Measurements from ENCODE around the gene KCNE2. TPM values are rescaled to one million over a fixed set of nuclear protein-coding genes. Genes with fewer than 3 reads are reported as not detected.

KCNE2 gene
- total and polyA plus RNA-seq, 2 of the 8 experiments (the other 6 are each of a cell fraction or from before 2014, with no cell fraction given) = 0.09 to 0.37 TPM

GRCh38 chr21:34369741-34370140 is 5.9 kb downstream of the KCNE2 start:
- Histone ChIP-seq H3K56ac (replicated peaks; ENCODE audit: insufficient read length, low read depth, low read length) (no peak overlapping the region), H3K27ac (ENCODE audit: low read depth, low read length) (no peak overlapping the region), H4K8ac (ENCODE audit: extremely low read depth, insufficient read depth, low read length) (no peak overlapping the region), H4K5ac (ENCODE audit: insufficient read length, low read depth, low read length) (no peak overlapping the region), H2BK15ac (ENCODE audit: low read length) (no peak overlapping the region), H3K4me1 (replicated peaks in 1 of 4; ENCODE audit: control insufficient read depth in 3 of 4, insufficient read depth in 4 of 4, low read length in 3 of 4) (peaks cover 0 to 3% (median 0%) of the 10 kb centered on the region in 4 experiments; a peak in 3 of 7 replicates), H2AFZ (ENCODE audit: low read length) (no peak overlapping the region), H4K91ac (replicated peaks; ENCODE audit: insufficient read length, low read length) (no peak overlapping the region), H2BK5ac (ENCODE audit: low read depth, low read length) (no peak overlapping the region), H4K20me1 (replicated peaks in 1 of 2; ENCODE audit: control insufficient read depth in 1 of 2, insufficient read depth in 2 of 2, low read length in 2 of 2) (no peaks in the 10 kb centered on the region), H3K14ac (ENCODE audit: insufficient read length) (no peak overlapping the region), H3K9ac (replicated peaks in 1 of 4; ENCODE audit: extremely low read depth in 1 of 4, low read depth in 3 of 4, low read length in 3 of 4) (no peak overlapping the region), H3K18ac (ENCODE audit: extremely low read depth, low read length) (no peak overlapping the region), H2BK120ac (replicated peaks; ENCODE audit: low read depth, low read length) (no peak overlapping the region), H3K9me3 (ENCODE audit: insufficient read depth in 2 of 2, low read depth in 1 of 2, low read length in 1 of 2) (no peaks in the 10 kb centered on the region), H2BK20ac (ENCODE audit: low read length) (no peak overlapping the region), H3K79me2 (ENCODE audit: control insufficient read depth in 1 of 2, insufficient read depth in 2 of 2, low read length in 2 of 2) (no peaks in the 10 kb centered on the region), H3K4ac (replicated peaks; ENCODE audit: insufficient read length, low read depth, low read length) (no peak overlapping the region), H3K23ac (ENCODE audit: insufficient read length) (no peak overlapping the region), H3K4me2 (ENCODE audit: insufficient read depth in 1 of 2, low read depth in 2 of 2, low read length in 2 of 2) (no peak overlapping the region), H2AK5ac (ENCODE audit: low read depth, low read length) (no peak overlapping the region), H2BK12ac (ENCODE audit: low read depth, low read length) (no peak overlapping the region), H3K23me2 (ENCODE audit: low read depth, low read length) (no peaks in the 10 kb centered on the region), H3K27me3 (replicated peaks in 1 of 4; ENCODE audit: control insufficient read depth in 3 of 4, extremely low read depth in 1 of 4, insufficient read depth in 3 of 4, low read length in 3 of 4) (no peaks in the 10 kb centered on the region; a peak in 1 of 7 replicates), H3K36me3 (ENCODE audit: control insufficient read depth in 2 of 4, insufficient read depth in 4 of 4, low read length in 3 of 4) (no peaks in the 10 kb centered on the region), H3K79me1 (ENCODE audit: low read depth, low read length) (no peaks in the 10 kb centered on the region), H3K4me3 (ENCODE audit: extremely low read depth in 1 of 4, insufficient read depth in 2 of 4, low read depth in 3 of 4, low read length in 4 of 4) (no peak overlapping the region)
- 75% methylated on average over 1 of the region's 1 CpG; no CpG with 5 or more reads in 1 of the 2 experiments for WGBS, 2 experiments (ENCODE audit: extremely low coverage in 1 of 2, insufficient coverage in 1 of 2, insufficient read length in 1 of 2, insufficient replicate concordance in 2 of 2, low coverage in 1 of 2, low lambda C conversion rate in 2 of 2, missing lambda C conversion rate in 1 of 2)
- POLR2A ChIA-PET (ENCODE audit: partially characterized antibody) = no interaction called here
- CTCF ChIA-PET (ENCODE audit: partially characterized antibody) = no interaction called here
- TF ChIP-seq E2F6 (IDR thresholded peaks at IDR 0.05) (no peak), BCL11A (IDR thresholded peaks at IDR 0.05; ENCODE audit: low read depth in 2 of 2, low read length in 2 of 2) (no peak), BACH1 (IDR thresholded peaks at IDR 0.05; ENCODE audit: low read length) (no peak), KDM5A (IDR thresholded peaks at IDR 0.05; ENCODE audit: low read length) (no peak), GABPA (IDR thresholded peaks at IDR 0.05; ENCODE audit: borderline replicate concordance, insufficient read depth, low read length) (no peak), JUN (IDR thresholded peaks at IDR 0.05; ENCODE audit: low read depth, low read length) (no peak), ASH2L (IDR thresholded peaks at IDR 0.05; ENCODE audit: low read length) (no peak), SIN3A (conservative IDR thresholded peaks at IDR 0.05 in 1 of 2, IDR thresholded peaks at IDR 0.05 in 1 of 2; ENCODE audit: low read depth in 1 of 2, low read length in 2 of 2) (no peak), MAFK (IDR thresholded peaks at IDR 0.05; ENCODE audit: low read depth, low read length) (no peak), SRF (IDR thresholded peaks at IDR 0.05; ENCODE audit: low read depth, low read length) (no peak), KDM1A (IDR thresholded peaks at IDR 0.05; ENCODE audit: borderline replicate concordance, low read length) (no peak), TBP (IDR thresholded peaks at IDR 0.05; ENCODE audit: low read depth, low read length) (no peak), EZH2 (IDR thresholded peaks at IDR 0.05; ENCODE audit: low read depth, low read length, severe bottlenecking) (no peak)
- TF ChIP-seq, protein P1, sequence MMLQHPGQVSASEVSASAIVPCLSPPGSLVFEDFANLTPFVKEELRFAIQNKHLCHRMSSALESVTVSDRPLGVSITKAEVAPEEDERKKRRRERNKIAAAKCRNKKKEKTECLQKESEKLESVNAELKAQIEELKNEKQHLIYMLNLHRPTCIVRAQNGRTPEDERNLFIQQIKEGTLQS (IDR thresholded peaks at IDR 0.05; ENCODE audit: insufficient read depth, low read depth, low read length) = no peak
- FAIRE-seq = no peak
- no peak for DNase-seq (ENCODE audit: low read depth in 1 of 2, low spot score in 2 of 2)

All from H1 (cell line).